Liver (tissue), 3 donors: ENCODE results near the gene PRDM7.
"Not testable (repeated sequence)": the region's sequence is repeated elsewhere in the genome, so short reads cannot be mapped to it uniquely, and the experiment has no call there.

ENCODE experiments used
- ATF3 ChIP-seq: IDR thresholded peaks from 2 replicates; pipeline ENCODE4 v1.6.1; 2016; ENCODE audit warnings: antibody characterized with exemption
- CTCF ChIP-seq: fragments of 150-350 bp; IDR thresholded peaks from 2 replicates; pipeline ENCODE4 v1.5.1; 2017; ENCODE audit warnings: improper control_type of control experiment, low read depth, low read length; ENCODE audit not compliant: missing input control
- EGR1 ChIP-seq, 2 donors: IDR thresholded peaks; 2 replicates each; pipeline ENCODE4 v1.6.1; 2016 to 2018; ENCODE audit warnings: antibody characterized with exemption in 2 of 2, low read depth in 2 of 2
- HNF4A ChIP-seq, 2 donors: conservative IDR thresholded peaks; 2 replicates each; pipeline ENCODE4 v1.6.1; 2016; ENCODE audit warnings: antibody characterized with exemption in 2 of 2, mild to moderate bottlenecking in 2 of 2
- JUND ChIP-seq, 2 donors: IDR thresholded peaks; 2 replicates each; pipeline ENCODE4 v1.6.1; 2016; ENCODE audit warnings: antibody characterized with exemption in 2 of 2
- MAX ChIP-seq: IDR thresholded peaks from 2 replicates; pipeline ENCODE4 v1.6.1; 2016; ENCODE audit warnings: antibody characterized with exemption
- REST ChIP-seq: IDR thresholded peaks from 2 replicates; pipeline ENCODE4 v1.6.1; 2016; ENCODE audit warnings: antibody characterized with exemption, mild to moderate bottlenecking
- SP1 ChIP-seq: IDR thresholded peaks from 2 replicates; pipeline ENCODE4 v1.6.1; 2018; ENCODE audit warnings: antibody characterized with exemption, mild to moderate bottlenecking
- TAF1 ChIP-seq: conservative IDR thresholded peaks from 2 replicates; pipeline ENCODE4 v1.6.1; 2016; ENCODE audit warnings: antibody characterized with exemption, mild to moderate bottlenecking
- YY1 ChIP-seq: IDR thresholded peaks from 2 replicates; pipeline ENCODE4 v1.6.1; 2016; ENCODE audit warnings: antibody characterized with exemption, mild to moderate bottlenecking
- donor health status: healthy.
- donor health status: healthy.

- TF ChIP-seq CTCF; YY1; JUND (IDR thresholded peaks at IDR 0.05); TAF1; MAX; HNF4A (conservative IDR thresholded peaks at IDR 0.05); SP1; REST; ATF3; EGR1 (IDR thresholded peaks at IDR 0.05; ENCODE audit: low read depth in 2 of 2): not testable (repeated sequence)
These were observed 30.5 kb upstream of the PRDM7 start for GRCh38 chr16:90107617-90108016.
